Adrenal gland (tissue), 12 donors: Measurements from ENCODE around the gene PLAAT1. TPM values are rescaled to one million over a fixed set of nuclear protein-coding genes. Genes with fewer than 3 reads are reported as not detected.

ENCODE experiments used
- DNase-seq, 7 donors: peaks; one replicate each; pipeline ENCODE4 v3.0.0-alpha.2; 2019 to 2020
- H3K27ac ChIP-seq, 5 donors: fragments of 200-600 bp; sonication (generic) in 4 of 5; 1 replicate in 3 of 5; 2 replicates in 2 of 5; pipeline versions ENCODE4 v1.5.1 to v1.8.0; 2016 to 2020; ENCODE audit warnings: mild to moderate bottlenecking in 1 of 5
- H3K27me3 ChIP-seq: fragments of 200-600 bp; 2 replicates; pipeline ENCODE4 v1.8.0; 2021
- H3K36me3 ChIP-seq, 2 donors: fragments of 200-600 bp; replicated peaks in 1 of 2; 1 replicate in 1 of 2; 2 replicates in 1 of 2; pipeline versions ENCODE4 v1.5.1 to v1.8.0; 2018 to 2022
- H3K4me1 ChIP-seq, 2 donors: fragments of 200-600 bp; replicated peaks in 1 of 2; 1 replicate in 1 of 2; 2 replicates in 1 of 2; pipeline versions ENCODE4 v1.5.1 to v1.8.0; 2018 to 2021
- H3K4me3 ChIP-seq, 4 donors: fragments of 200-600 bp; sonication (generic) in 3 of 4; one replicate each; pipeline ENCODE4 v1.5.1; 2016 to 2018
- H3K9me3 ChIP-seq, 3 donors: fragments of 200-600 bp; sonication (generic) in 1 of 3; replicated peaks in 1 of 3; 1 replicate in 2 of 3; 2 replicates in 1 of 3; pipeline versions ENCODE4 v1.5.1 to v1.8.0; 2016 to 2021
- CTCF ChIP-seq, 6 experiments: fragments of 450-650 bp in 4 of 6; fragments of 200-600 bp in 2 of 6; sonication (generic) in 1 of 6; IDR thresholded peaks; 1 replicate in 5 of 6; 2 replicates in 1 of 6; pipeline versions ENCODE4 v1.5.1 to v1.8.0; 2016 to 2021; ENCODE audit warnings: antibody characterized with exemption in 6 of 6, mild to moderate bottlenecking in 2 of 6, moderate library complexity in 1 of 6
- POLR2A ChIP-seq, 2 donors: fragments of 450-650 bp; IDR thresholded peaks; one replicate each; pipeline ENCODE4 v1.6.1; 2017; ENCODE audit warnings: antibody characterized with exemption in 2 of 2, mild to moderate bottlenecking in 2 of 2, moderate library complexity in 1 of 2
- WGBS, 4 donors: extraction: QIAGEN DNeasy Blood & Tissue Kit in 2 of 4; methylation state at CpG; one replicate each; pipeline versions ENCODE4 v1.1.5 to v1.1.7; 2013 to 2017; 5-methylcytosine and 5-hydroxymethylcytosine counted together
- intact Hi-C, 2 donors: fragments of 100-400 bp; cut with DNase I; formaldehyde crosslinking; loops; one replicate each; pipeline versions ENCODE4 v1.14.1 to v1.15.0; 2022 to 2023
- polyA plus RNA-seq, 3 donors: library from polyadenylated mRNA; stranded (reverse); fragments of 200-250 nt in 2 of 3; fragments of 350-450 nt in 1 of 3; fragmentation: Illumina TruSeq in 1 of 3; extraction: RNeasy Lipid Tissue Mini Kit (QIAGEN cat#74804) in 1 of 3; gene quantifications; one replicate each; pipeline ENCODE4 v1.2.3, GENCODE V29; 2013 to 2014
- total RNA-seq, 9 donors: library from RNA; depleted of rRNA in 4 of 9; stranded (reverse); fragments of >200 nt in 4 of 9; fragments of 120-200 nt in 1 of 9; fragmentation: NEBNext Ultra II Directional in 1 of 9; extraction: Animal tissue kit (Norgen Biotek cat#: 25700) in 1 of 9; gene quantifications; one replicate each; pipeline versions ENCODE4 v1.1.0 to v1.2.4, GENCODE V29; 2013 to 2023
- donor health status: healthy with polysubstance abuse.
- donor health status: Bipolar disorder and iron deficiency.
- donor health status: DM: yes; HTN: yes; CAD: no.
- donor health status: DM: no; HTN: no; CAD: no.
- donor health status: DM: no; HTN: no; CAD: no.
- donor health status: DM: yes; HTN: yes; CAD: no.

The PLAAT1 gene
- total and polyA plus RNA-seq, 12 donors = 0.84 to 8.6 (median 3.0) TPM

- no peak for DNase-seq
- WGBS, 4 donors = 74 to 99% (median 93%) methylated on average over 2 of the region's 2 CpGs
- H3K36me3 ChIP-seq = no peaks in the 10 kb centered on the region
- no peak overlapping the region for H3K4me3 ChIP-seq
- H3K27ac ChIP-seq = no peak overlapping the region
- no peaks in the 10 kb centered on the region for H3K4me1 ChIP-seq
- no peaks in the 10 kb centered on the region for H3K27me3 ChIP-seq
- no peak for TF ChIP-seq POLR2A (IDR thresholded peaks at IDR 0.05)
- no peak for TF ChIP-seq CTCF (IDR thresholded peaks at IDR 0.05)
- peaks cover 0 to 23% (median 8%) of the 10 kb centered on the region in 3 donors for H3K9me3 ChIP-seq
- intact Hi-C loops = no loop called here
Observed at GRCh38 chr3:193248848-193249468, 7.9 kb downstream of the PLAAT1 start.

GRCh38 chr3:193250492-193250891 lies 9.5 kb downstream of the PLAAT1 start:
- no peaks in the 10 kb centered on the region for H3K27me3 ChIP-seq
- TF ChIP-seq CTCF (IDR thresholded peaks at IDR 0.05) = no peak
- TF ChIP-seq POLR2A (IDR thresholded peaks at IDR 0.05) = no peak
- no peak overlapping the region for H3K4me3 ChIP-seq
- H3K36me3 ChIP-seq = no peaks in the 10 kb centered on the region
- H3K27ac ChIP-seq = no peak overlapping the region
- H3K9me3 ChIP-seq = peaks cover 0 to 23% (median 8%) of the 10 kb centered on the region in 3 donors
- intact Hi-C loops = no loop called here
- no peak for DNase-seq
- WGBS, 4 donors = 82 to 92% (median 87%) methylated on average over 4 of the region's 4 CpGs
- H3K4me1 ChIP-seq = no peaks in the 10 kb centered on the region

- no peak overlapping the region for H3K27ac ChIP-seq
- no peak overlapping the region for H3K4me3 ChIP-seq
- WGBS, 4 donors = 68 to 77% (median 72%) methylated on average over 3 of the region's 3 CpGs
- no peak for DNase-seq
- H3K36me3 ChIP-seq = no peaks in the 10 kb centered on the region
- no peaks in the 10 kb centered on the region for H3K27me3 ChIP-seq
- H3K4me1 ChIP-seq = no peaks in the 10 kb centered on the region
- intact Hi-C loops = no loop called here
- TF ChIP-seq POLR2A (IDR thresholded peaks at IDR 0.05) (no peak), CTCF (IDR thresholded peaks at IDR 0.05) (no peak)
- peaks cover 0 to 7% (median 0%) of the 10 kb centered on the region in 3 donors for H3K9me3 ChIP-seq
Observed at GRCh38 chr3:193253986-193254660, 13.1 kb downstream of the PLAAT1 start.

GRCh38 chr3:193261970-193262369 lies 20.9 kb downstream of the PLAAT1 start:
- 90 to 100% (median 95%) methylated on average over 1 of the region's 1 CpG for WGBS, 4 donors
- TF ChIP-seq CTCF (IDR thresholded peaks at IDR 0.05) (no peak), POLR2A (IDR thresholded peaks at IDR 0.05) (no peak)

More at GRCh38 chr3:193261970-193262369, 20.9 kb downstream of the PLAAT1 start:
- DNase-seq = no peak
- H3K9me3 ChIP-seq = no peaks in the 10 kb centered on the region
- intact Hi-C loops = no loop called here
- no peaks in the 10 kb centered on the region for H3K4me1 ChIP-seq
- no peak overlapping the region for H3K4me3 ChIP-seq
- no peaks in the 10 kb centered on the region for H3K27me3 ChIP-seq
- H3K36me3 ChIP-seq = no peaks in the 10 kb centered on the region
- H3K27ac ChIP-seq = no peak overlapping the region
